GM12872 (cell line): ENCODE data around the gene CRYBA2.

Experiments used
- TF ChIP-seq, protein P1 (sequence below): IDR thresholded peaks from 3 replicates; pipeline ENCODE4 v1.5.1; 2011; ENCODE audit warnings: low read depth, mild to moderate bottlenecking, low read length, moderate library complexity; ENCODE audit not compliant: insufficient read depth

The CRYBA2 gene

DNA sequence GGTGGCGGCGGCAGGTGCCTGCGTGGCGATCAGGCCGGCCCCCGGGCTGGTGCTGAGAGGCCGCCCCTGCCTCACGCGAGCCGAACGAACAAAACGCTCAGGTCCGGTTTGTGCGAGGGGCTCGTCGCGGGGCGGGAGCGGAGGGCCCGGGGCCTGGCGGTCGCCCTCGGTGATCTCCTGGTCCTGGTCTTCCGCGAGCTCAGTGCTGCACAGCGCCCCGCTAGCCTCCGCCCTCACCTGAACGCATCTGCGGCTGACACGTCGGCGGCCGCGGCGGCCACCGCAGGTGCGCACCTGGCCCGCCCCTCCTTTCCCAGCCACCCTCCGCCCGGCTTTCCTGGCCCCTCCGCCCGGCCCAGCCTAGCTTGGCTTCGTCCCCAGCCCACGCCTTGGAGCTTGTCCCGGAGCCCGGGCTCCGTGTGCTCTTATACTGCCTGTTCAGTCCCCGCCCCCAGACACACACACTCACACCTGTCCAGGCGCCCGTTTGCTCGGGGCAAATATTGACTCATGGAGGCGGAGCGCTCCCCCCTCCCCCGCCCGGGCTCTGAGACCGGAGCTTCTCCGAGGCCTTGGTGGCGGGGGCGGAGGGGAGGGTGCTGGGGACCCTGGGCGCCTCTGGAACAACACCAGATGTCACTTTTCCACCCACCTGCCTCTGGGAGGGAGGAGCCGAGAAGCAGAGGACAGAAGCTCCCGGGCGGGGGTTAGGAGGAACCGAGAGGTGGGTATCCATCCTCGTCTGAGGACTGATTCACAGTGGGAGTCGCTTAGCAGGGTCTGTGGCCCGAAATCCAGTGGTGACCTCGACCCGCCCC lies 8.6 kb upstream of the CRYBA2 start:
- TF ChIP-seq, protein P1, sequence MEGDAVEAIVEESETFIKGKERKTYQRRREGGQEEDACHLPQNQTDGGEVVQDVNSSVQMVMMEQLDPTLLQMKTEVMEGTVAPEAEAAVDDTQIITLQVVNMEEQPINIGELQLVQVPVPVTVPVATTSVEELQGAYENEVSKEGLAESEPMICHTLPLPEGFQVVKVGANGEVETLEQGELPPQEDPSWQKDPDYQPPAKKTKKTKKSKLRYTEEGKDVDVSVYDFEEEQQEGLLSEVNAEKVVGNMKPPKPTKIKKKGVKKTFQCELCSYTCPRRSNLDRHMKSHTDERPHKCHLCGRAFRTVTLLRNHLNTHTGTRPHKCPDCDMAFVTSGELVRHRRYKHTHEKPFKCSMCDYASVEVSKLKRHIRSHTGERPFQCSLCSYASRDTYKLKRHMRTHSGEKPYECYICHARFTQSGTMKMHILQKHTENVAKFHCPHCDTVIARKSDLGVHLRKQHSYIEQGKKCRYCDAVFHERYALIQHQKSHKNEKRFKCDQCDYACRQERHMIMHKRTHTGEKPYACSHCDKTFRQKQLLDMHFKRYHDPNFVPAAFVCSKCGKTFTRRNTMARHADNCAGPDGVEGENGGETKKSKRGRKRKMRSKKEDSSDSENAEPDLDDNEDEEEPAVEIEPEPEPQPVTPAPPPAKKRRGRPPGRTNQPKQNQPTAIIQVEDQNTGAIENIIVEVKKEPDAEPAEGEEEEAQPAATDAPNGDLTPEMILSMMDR: no peak

DNA sequence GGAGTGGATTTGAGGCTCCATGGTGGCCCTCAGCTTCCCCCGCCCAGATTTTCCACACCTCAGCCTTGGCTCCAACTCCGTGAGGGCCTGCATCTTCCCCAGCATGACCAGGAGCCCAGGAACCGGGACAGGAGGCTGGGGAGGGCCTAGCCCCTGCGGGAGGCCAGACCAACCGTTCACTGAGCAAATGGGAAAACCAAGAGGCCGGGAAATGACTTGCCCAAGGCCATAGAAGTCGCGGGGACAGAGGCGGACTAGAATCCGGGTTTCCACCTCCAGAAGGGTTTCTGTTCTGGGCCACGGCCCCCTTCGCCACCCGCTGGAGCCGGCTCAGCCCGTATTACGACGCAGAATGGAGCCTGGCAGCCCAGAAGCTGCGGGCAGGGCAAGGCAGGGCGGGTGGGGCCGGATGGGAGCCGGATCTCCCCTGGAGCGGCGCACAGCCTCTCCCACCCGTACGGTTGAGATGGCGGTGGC lies 7.9 kb upstream of the CRYBA2 start:
- TF ChIP-seq, protein P1: no peak

DNA sequence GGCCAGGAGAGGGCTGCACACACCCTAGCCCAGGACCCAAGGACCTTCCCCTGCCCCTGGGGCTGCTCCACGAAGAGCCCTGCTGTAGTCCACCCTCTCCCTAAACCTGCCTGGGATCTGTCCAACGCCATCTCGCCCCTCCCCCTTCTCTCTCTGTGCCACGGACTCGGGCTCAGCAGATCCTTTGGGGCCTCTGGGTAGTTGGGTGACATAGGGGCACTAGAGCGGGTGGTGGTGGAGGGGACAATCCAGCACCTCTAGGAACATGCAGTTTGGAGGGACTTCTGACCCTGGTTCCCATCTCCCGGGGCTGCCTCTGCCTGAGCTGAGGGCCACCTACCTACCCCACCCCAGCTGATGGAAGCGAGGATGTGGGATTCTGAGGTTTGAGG lies 7.3 kb upstream of the CRYBA2 start:
- TF ChIP-seq, protein P1: no peak

DNA sequence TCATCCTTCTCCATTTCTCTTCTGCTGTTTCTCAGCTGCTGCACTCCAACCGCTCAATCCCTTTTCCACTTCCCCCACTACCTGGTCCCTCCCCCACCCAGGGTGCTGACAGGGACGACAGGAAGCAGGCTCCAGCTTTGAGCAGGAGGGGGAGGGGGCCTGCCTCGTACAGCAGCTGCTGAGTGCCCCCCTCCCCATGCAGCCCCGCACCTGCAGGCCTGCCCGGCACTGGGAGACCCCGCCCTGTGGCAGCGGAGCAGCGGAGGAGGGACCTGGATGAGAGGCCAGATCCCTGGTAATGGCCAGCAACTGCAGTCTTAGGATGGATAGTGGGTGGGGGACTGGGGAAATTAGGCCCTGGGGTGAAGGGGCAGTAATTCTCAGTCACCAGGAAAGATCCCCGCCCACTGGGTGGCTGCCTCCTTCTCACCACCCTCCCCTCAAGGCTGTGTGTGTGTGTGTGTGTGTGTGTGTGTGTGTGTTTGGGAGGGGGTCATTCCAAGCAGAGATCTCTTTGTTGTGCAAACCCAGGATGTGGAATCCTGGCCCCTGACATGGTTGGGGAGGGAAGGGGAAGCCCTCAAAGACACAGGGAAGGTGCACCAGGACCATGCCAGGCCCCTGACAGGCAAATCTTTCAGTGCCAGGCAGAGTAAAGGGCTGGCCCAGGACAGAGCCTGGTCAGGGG lies 6.8 kb upstream of the CRYBA2 start:
- TF ChIP-seq, protein P1: no peak

DNA sequence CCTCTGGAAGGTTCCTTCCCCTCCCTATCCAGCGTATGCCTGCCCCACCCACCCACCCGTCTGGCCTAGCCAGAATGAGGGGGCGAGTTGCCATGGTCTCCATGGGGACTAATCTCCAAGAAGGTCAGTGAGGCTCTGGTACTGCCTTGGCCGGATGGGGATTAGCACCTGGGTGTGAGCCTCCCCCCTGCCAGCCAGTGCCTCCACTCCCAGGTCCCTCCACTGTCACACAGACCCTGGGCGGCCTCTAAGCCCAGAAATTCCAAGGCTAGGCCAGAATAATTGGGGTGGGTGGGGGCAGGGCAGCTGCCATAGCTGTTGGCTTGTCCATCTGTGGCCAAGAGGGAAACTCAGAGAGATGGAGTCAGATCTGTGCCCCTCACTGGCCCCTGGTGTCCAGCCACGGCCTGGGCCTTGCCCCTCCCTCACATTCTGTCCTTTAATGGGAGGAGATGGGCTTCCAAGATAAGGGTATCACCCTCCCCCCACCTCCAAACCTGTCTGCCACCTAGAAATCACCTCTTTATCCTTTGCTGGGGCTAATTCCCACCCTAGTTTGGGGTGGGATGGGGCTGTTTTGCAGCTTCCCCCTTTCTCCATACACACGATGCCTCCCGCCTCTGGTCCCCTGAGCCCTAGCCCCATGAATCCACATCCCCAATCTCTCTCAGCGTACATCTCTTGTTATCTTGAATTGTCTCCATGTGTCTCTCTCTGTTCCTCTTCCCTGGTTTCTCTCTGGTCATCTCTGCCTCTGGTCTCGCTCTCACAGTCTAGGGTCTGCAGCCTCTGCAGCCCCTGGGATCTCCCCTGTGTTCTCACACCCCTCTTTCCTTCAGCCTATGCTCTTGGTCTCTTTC lies 6.0 kb upstream of the CRYBA2 start:
- TF ChIP-seq, protein P1: no peak

DNA sequence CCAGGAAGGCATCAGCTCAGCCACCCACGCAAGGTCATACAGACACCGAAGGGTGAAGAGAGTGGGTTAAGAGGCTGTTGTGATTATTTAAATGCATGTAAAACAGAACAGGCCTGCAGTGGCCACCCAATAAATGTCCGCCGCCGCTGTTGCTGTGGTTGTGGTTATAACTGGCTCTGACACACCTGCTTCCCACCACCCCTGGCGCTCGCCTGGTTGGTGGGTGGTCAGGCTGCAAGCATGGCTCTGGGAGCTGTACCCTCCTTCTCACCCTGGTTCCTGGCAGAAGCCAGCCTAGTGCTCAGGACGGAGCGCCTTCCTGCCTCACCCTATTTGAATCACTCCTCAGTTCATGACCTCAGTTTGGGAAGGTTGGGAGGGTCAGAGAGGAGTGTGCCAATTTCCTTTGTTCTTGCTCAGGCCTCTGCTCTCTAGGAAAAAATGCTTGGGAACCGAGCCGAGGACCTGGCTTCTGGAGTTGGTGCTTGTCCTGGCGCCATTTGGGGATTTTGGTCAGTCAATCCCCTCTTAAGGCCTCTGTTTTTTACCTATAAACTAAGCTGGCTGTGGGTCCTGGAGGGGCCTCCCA lies 5.3 kb upstream of the CRYBA2 start:
- TF ChIP-seq, protein P1: no peak

DNA sequence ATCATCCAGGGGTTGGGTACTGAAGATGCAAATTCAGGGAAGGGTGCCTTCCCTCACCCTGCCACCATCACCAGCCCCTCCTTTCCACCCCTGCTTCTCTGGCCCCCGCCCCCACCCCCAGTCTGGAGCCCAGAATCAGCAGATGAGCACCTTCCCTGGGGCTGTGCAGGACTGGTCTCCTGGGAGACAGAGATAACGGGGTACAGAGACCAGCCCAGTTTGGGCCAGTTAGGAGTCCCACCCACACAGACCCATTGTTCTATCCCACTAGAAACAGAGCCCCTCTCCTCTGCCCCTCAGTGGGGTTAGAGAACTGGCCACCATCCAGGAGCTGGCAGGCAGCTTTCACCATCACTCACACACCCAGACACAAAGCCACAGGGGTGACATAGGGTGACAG lies 4.5 kb upstream of the CRYBA2 start:
- TF ChIP-seq, protein P1: no peak
